Measurements from ENCODE around the gene SLC6A6. TPM values are rescaled to one million over a fixed set of nuclear protein-coding genes. Genes with fewer than 3 reads are reported as not detected.
"Not testable (repeated sequence)": the region's sequence is repeated elsewhere in the genome, so short reads cannot be mapped to it uniquely, and the experiment has no call there.

The SLC6A6 gene
- total RNA-seq, 1 donor from 2014 or later = 21.1 TPM

- no peak for DNase-seq (ENCODE audit: extremely low read depth, low read depth, low spot score)
Measured at GRCh38 chr3:14503033-14503705, 100.8 kb downstream of the SLC6A6 start.

GRCh38 chr3:14503706-14504065, 101.3 kb downstream of the SLC6A6 start:
- no peak for DNase-seq (ENCODE audit: extremely low read depth, low read depth, low spot score)

- DNase-seq (ENCODE audit: extremely low read depth, low read depth, low spot score) = no peak
Measured at GRCh38 chr3:14505001-14505802, 102.8 kb downstream of the SLC6A6 start.

- DNase-seq (ENCODE audit: extremely low read depth, low read depth, low spot score) = no peak
Measured at GRCh38 chr3:14505803-14506500, 103.5 kb downstream of the SLC6A6 start.

GRCh38 chr3:14506626-14507304, 104.4 kb downstream of the SLC6A6 start:
- DNase-seq (ENCODE audit: extremely low read depth, low read depth, low spot score) = no peak

GRCh38 chr3:14507305-14507741, 104.9 kb downstream of the SLC6A6 start:
- no peak for DNase-seq (ENCODE audit: extremely low read depth, low read depth, low spot score)

GRCh38 chr3:14507757-14508504, 105.5 kb downstream of the SLC6A6 start:
- no peak for DNase-seq (ENCODE audit: extremely low read depth, low read depth, low spot score)

GRCh38 chr3:14508505-14508819, 106.1 kb downstream of the SLC6A6 start:
- no peak for DNase-seq (ENCODE audit: extremely low read depth, low read depth, low spot score)

GRCh38 chr3:14508966-14509795, 106.8 kb downstream of the SLC6A6 start:
- no peak for DNase-seq (ENCODE audit: extremely low read depth, low read depth, low spot score)

GRCh38 chr3:14509796-14510100, 107.3 kb downstream of the SLC6A6 start:
- no peak for DNase-seq (ENCODE audit: extremely low read depth, low read depth, low spot score)

GRCh38 chr3:14510838-14511622, 108.6 kb downstream of the SLC6A6 start:
- no peak for DNase-seq (ENCODE audit: extremely low read depth, low read depth, low spot score)

GRCh38 chr3:14511623-14512280, 109.3 kb downstream of the SLC6A6 start:
- no peak for DNase-seq (ENCODE audit: extremely low read depth, low read depth, low spot score)

GRCh38 chr3:14512281-14512941, 110.0 kb downstream of the SLC6A6 start:
- no peak for DNase-seq (ENCODE audit: extremely low read depth, low read depth, low spot score)

- no peak for DNase-seq (ENCODE audit: extremely low read depth, low read depth, low spot score)
Measured at GRCh38 chr3:14512942-14513327, 110.5 kb downstream of the SLC6A6 start.

GRCh38 chr3:14513566-14514322, 111.3 kb downstream of the SLC6A6 start:
- DNase-seq (ENCODE audit: extremely low read depth, low read depth, low spot score) = no peak

GRCh38 chr3:14514323-14514720, 111.9 kb downstream of the SLC6A6 start:
- no peak for DNase-seq (ENCODE audit: extremely low read depth, low read depth, low spot score)

- not testable (repeated sequence) for DNase-seq (ENCODE audit: extremely low read depth, low read depth, low spot score)
Measured at GRCh38 chr3:14515526-14515925, 113.1 kb downstream of the SLC6A6 start.

All from glomerular endothelial cell (primary cell).